SU-DHL-6 (cell line): Measurements from ENCODE around the gene PFKFB1.
A peak's percentile ranks its signal among the peaks of the same experiment; 100 is the strongest.

Experiments used
- CTCF ChIP-seq: fragments of 200-600 bp; sonication (generic); IDR thresholded peaks from one replicate; pipeline ENCODE4 v1.5.1; 2017; ENCODE audit warnings: antibody characterized with exemption, mild to moderate bottlenecking, low read length, moderate library complexity; ENCODE audit not compliant: insufficient read depth, poor library complexity, severe bottlenecking
- EZH2phosphoT487 ChIP-seq: fragments of 200-600 bp; sonication (generic), shearing (Covaris generic); conservative IDR thresholded peaks from 2 replicates; pipeline ENCODE4 v1.6.1; 2018; ENCODE audit warnings: mild to moderate bottlenecking, antibody characterized with exemption, low read length, moderate library complexity, mixed read lengths

GRCh38 chrX:55011294-55011693 lies 17.3 kb upstream of the PFKFB1 start:
- TF ChIP-seq CTCF (peak; percentile 14), EZH2phosphoT487 (no peak)
